Glomerular visceral epithelial cell (primary cell): Measurements from ENCODE around the gene HSF4.
"Not testable (repeated sequence)": the region's sequence is repeated elsewhere in the genome, so short reads cannot be mapped to it uniquely, and the experiment has no call there.

Source experiments
- DNase-seq: peaks from one replicate; pipeline ENCODE4 v3.0.0-alpha.2; 2016; ENCODE audit errors: extremely low spot score

The HSF4 gene

GRCh38 chr16:67164599-67165061, at the start of gene HSF4:
TSS of gene HSF4 (plus strand) at chr16:67164745. CDS start at chr16:67164812, 67 bp downstream.
- no peak for DNase-seq

- no peak for DNase-seq
These were observed 49.8 kb upstream of the HSF4 start for GRCh38 chr16:67114793-67115192.

- DNase-seq: peak; percentile 84
These were observed 48.9 kb upstream of the HSF4 start for GRCh38 chr16:67115639-67116038.

- no peak for DNase-seq
These were observed 47.9 kb upstream of the HSF4 start for GRCh38 chr16:67116388-67117311.

- no peak for DNase-seq
These were observed 46.8 kb upstream of the HSF4 start for GRCh38 chr16:67117716-67118115.

GRCh38 chr16:67120025-67120424, 44.5 kb upstream of the HSF4 start:
- no peak for DNase-seq

- DNase-seq: not testable (repeated sequence)
These were observed 41.7 kb upstream of the HSF4 start for GRCh38 chr16:67122799-67123198.

- no peak for DNase-seq
These were observed 36.1 kb upstream of the HSF4 start for GRCh38 chr16:67128417-67128816.

- no peak for DNase-seq
These were observed 35.7 kb upstream of the HSF4 start for GRCh38 chr16:67128887-67129286.

GRCh38 chr16:67129422-67129821, 35.1 kb upstream of the HSF4 start:
- DNase-seq: no peak

- peak; percentile 35 for DNase-seq
These were observed 26.9 kb upstream of the HSF4 start for GRCh38 chr16:67137605-67138004.

GRCh38 chr16:67141391-67141790, 23.2 kb upstream of the HSF4 start:
- DNase-seq: no peak

- no peak for DNase-seq
These were observed 22.2 kb upstream of the HSF4 start for GRCh38 chr16:67142342-67142741.

GRCh38 chr16:67144943-67145342, 19.6 kb upstream of the HSF4 start:
- DNase-seq: no peak

- DNase-seq: no peak
These were observed 18.8 kb upstream of the HSF4 start for GRCh38 chr16:67145746-67146145.

GRCh38 chr16:67146523-67147357, 17.8 kb upstream of the HSF4 start:
- DNase-seq: no peak

GRCh38 chr16:67147437-67148140, 17.0 kb upstream of the HSF4 start:
- no peak for DNase-seq

- no peak for DNase-seq
These were observed 16.3 kb upstream of the HSF4 start for GRCh38 chr16:67148221-67148620.

GRCh38 chr16:67148656-67149275, 15.8 kb upstream of the HSF4 start:
- DNase-seq: no peak

GRCh38 chr16:67149276-67150046, 15.1 kb upstream of the HSF4 start:
- no peak for DNase-seq
